GM18909 (cell line): Measurements from ENCODE around the gene AKAP9.
A peak's percentile ranks its signal among the peaks of the same experiment; 100 is the strongest.
"Not testable (repeated sequence)": the region's sequence is repeated elsewhere in the genome, so short reads cannot be mapped to it uniquely, and the experiment has no call there.

Experiments used
- ATAC-seq: cut with Tn5 transposase; IDR thresholded peaks from one replicate; pipeline ENCODE4 v1.9.1; 2021; ENCODE audit warnings: mild to moderate bottlenecking; ENCODE audit not compliant: unreplicated experiment, poor library complexity

The AKAP9 gene

GRCh38 chr7:91940572-91941341 is at the start of gene AKAP9:
Gene AKAP9 (plus strand): TSS chr7:91940862. CDS start chr7:91941100, 238 bp downstream.
- ATAC-seq = peak; percentile 97

- no peak for ATAC-seq
Measured at GRCh38 chr7:91892099-91892705, 48.5 kb upstream of the AKAP9 start.

GRCh38 chr7:91892821-91893340 is 47.8 kb upstream of the AKAP9 start:
- ATAC-seq = no peak

- not testable (repeated sequence) for ATAC-seq
Measured at GRCh38 chr7:91893699-91894098, 47.0 kb upstream of the AKAP9 start.

- no peak for ATAC-seq
Measured at GRCh38 chr7:91894781-91895480, 45.7 kb upstream of the AKAP9 start.

- ATAC-seq = no peak
Measured at GRCh38 chr7:91898240-91898992, 42.2 kb upstream of the AKAP9 start.

- no peak for ATAC-seq
Measured at GRCh38 chr7:91899563-91899962, 41.1 kb upstream of the AKAP9 start.

- no peak for ATAC-seq
Measured at GRCh38 chr7:91910171-91910570, 30.5 kb upstream of the AKAP9 start.

GRCh38 chr7:91911121-91911520 is 29.5 kb upstream of the AKAP9 start:
- no peak for ATAC-seq

GRCh38 chr7:91912494-91912893 is 28.2 kb upstream of the AKAP9 start:
- no peak for ATAC-seq

- no peak for ATAC-seq
Measured at GRCh38 chr7:91913612-91914011, 27.1 kb upstream of the AKAP9 start.

GRCh38 chr7:91915401-91916050 is 25.1 kb upstream of the AKAP9 start:
- no peak for ATAC-seq

- no peak for ATAC-seq
Measured at GRCh38 chr7:91916051-91916440, 24.6 kb upstream of the AKAP9 start.

- no peak for ATAC-seq
Measured at GRCh38 chr7:91918356-91918755, 22.3 kb upstream of the AKAP9 start.

- ATAC-seq = no peak
Measured at GRCh38 chr7:91922857-91923256, 17.8 kb upstream of the AKAP9 start.

- no peak for ATAC-seq
Measured at GRCh38 chr7:91927912-91928311, 12.8 kb upstream of the AKAP9 start.

GRCh38 chr7:91929463-91929862 is 11.2 kb upstream of the AKAP9 start:
- peak; percentile 85 for ATAC-seq

- ATAC-seq = peak; percentile 24
Measured at GRCh38 chr7:91940171-91940570, 491 bp upstream of the AKAP9 start.

GRCh38 chr7:91941450-91941849 is 788 bp downstream of the AKAP9 start:
- ATAC-seq = peak; percentile 40

GRCh38 chr7:91942312-91942711 is 1.6 kb downstream of the AKAP9 start:
- ATAC-seq = no peak
